Testis (tissue), 3 donors: ENCODE results near the gene RGMA. TPM values are rescaled to one million over a fixed set of nuclear protein-coding genes. Genes with fewer than 3 reads are reported as not detected.
A peak's percentile ranks its signal among the peaks of the same experiment; 100 is the strongest.

Experiments used
- DNase-seq: peaks from one replicate; pipeline ENCODE4 v3.0.0-alpha.2; 2019
- H3K27ac ChIP-seq, 2 donors: fragments of 200-600 bp; sonication (generic); one replicate each; pipeline ENCODE4 v1.5.1; 2019
- H3K27me3 ChIP-seq: fragments of 200-600 bp; sonication (generic); one replicate; pipeline ENCODE4 v1.5.1; 2019
- H3K36me3 ChIP-seq: fragments of 200-600 bp; sonication (generic); one replicate; pipeline ENCODE4 v1.5.1; 2017; ENCODE audit warnings: low read depth; ENCODE audit errors: missing control alignments
- H3K4me1 ChIP-seq: fragments of 200-600 bp; sonication (generic); one replicate; pipeline ENCODE4 v1.5.1; 2019
- H3K4me3 ChIP-seq, 2 donors: fragments of 200-600 bp; sonication (generic); one replicate each; pipeline ENCODE4 v1.5.1; 2017 to 2019
- H3K9me3 ChIP-seq: fragments of 200-600 bp; sonication (generic); one replicate; pipeline ENCODE4 v1.5.1; 2017
- POLR2A ChIP-seq: fragments of 450-650 bp; IDR thresholded peaks from one replicate; pipeline ENCODE4 v1.6.1; 2017; ENCODE audit warnings: antibody characterized with exemption, mild to moderate bottlenecking, moderate library complexity
- WGBS, 2 donors: methylation state at CpG; one replicate each; pipeline ENCODE4 v1.1.5; 2018; 5-methylcytosine and 5-hydroxymethylcytosine counted together
- intact Hi-C: fragments of 100-400 bp; cut with DNase I; formaldehyde crosslinking; loops from one replicate; pipeline ENCODE4 v1.15.1; 2023; ENCODE audit warnings: low total_unique reads
- polyA plus RNA-seq: library from polyadenylated mRNA; stranded (reverse); fragments of 350-450 nt; fragmentation: Illumina TruSeq; extraction: RNeasy Lipid Tissue Mini Kit (QIAGEN cat#74804); gene quantifications from one replicate; pipeline ENCODE4 v1.2.3, GENCODE V29; 2014; ENCODE audit warnings: low read depth, low replicate concordance; ENCODE audit not compliant: insufficient read depth
- total RNA-seq, 2 donors: library from RNA; depleted of rRNA; stranded (reverse); fragments of >200 nt; gene quantifications; one replicate each; pipeline ENCODE4 v1.2.3, GENCODE V29; 2016
- TF ChIP-seq, protein P1 (sequence below), 3 experiments: fragments of 450-650 bp in 2 of 3; fragments of 200-600 bp in 1 of 3; sonication (generic) in 1 of 3; IDR thresholded peaks; one replicate each; pipeline ENCODE4 v1.5.1; 2016 to 2019; ENCODE audit warnings: antibody characterized with exemption in 3 of 3, mild to moderate bottlenecking in 2 of 3, moderate library complexity in 1 of 3

The RGMA gene
- total and polyA plus RNA-seq, 3 donors from 2014 or later, result 53.7 to 120 (median 65.4) TPM

DNA sequence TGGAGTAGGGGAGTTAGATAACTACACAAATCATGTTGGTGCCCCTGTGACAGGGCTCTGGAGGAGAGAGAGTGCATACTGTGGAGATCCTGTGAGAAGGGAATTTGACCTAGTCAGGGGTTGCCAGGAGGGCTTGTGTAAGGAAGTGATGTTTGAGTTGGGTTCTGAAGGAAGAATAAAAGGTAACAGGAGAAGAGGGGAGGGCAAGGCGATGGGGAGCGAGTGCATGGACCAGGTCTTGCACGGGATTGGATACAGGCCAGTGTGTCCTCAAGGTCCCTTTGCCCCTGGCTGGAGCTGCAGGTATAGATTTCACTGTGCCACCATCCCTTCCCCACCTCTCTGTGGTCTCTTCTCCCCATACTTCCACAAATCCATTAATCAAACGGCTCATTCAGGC, 83.9 kb downstream of the RGMA start:
- H3K27me3 ChIP-seq, result no peaks in the 10 kb centered on the region
- no peak overlapping the region for H3K4me3 ChIP-seq
- intact Hi-C loops, result no loop called here
- H3K9me3 ChIP-seq, result no peaks in the 10 kb centered on the region
- 81 to 89% methylated on average over 4 of the region's 4 CpGs for WGBS, 2 donors
- H3K4me1 ChIP-seq, result no peaks in the 10 kb centered on the region
- no peaks in the 10 kb centered on the region for H3K36me3 ChIP-seq
- no peak for TF ChIP-seq POLR2A
- TF ChIP-seq, protein P1, sequence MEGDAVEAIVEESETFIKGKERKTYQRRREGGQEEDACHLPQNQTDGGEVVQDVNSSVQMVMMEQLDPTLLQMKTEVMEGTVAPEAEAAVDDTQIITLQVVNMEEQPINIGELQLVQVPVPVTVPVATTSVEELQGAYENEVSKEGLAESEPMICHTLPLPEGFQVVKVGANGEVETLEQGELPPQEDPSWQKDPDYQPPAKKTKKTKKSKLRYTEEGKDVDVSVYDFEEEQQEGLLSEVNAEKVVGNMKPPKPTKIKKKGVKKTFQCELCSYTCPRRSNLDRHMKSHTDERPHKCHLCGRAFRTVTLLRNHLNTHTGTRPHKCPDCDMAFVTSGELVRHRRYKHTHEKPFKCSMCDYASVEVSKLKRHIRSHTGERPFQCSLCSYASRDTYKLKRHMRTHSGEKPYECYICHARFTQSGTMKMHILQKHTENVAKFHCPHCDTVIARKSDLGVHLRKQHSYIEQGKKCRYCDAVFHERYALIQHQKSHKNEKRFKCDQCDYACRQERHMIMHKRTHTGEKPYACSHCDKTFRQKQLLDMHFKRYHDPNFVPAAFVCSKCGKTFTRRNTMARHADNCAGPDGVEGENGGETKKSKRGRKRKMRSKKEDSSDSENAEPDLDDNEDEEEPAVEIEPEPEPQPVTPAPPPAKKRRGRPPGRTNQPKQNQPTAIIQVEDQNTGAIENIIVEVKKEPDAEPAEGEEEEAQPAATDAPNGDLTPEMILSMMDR (IDR thresholded peaks at IDR 0.05), result no peak
- DNase-seq, result no peak
- H3K27ac ChIP-seq, result no peak overlapping the region

DNA sequence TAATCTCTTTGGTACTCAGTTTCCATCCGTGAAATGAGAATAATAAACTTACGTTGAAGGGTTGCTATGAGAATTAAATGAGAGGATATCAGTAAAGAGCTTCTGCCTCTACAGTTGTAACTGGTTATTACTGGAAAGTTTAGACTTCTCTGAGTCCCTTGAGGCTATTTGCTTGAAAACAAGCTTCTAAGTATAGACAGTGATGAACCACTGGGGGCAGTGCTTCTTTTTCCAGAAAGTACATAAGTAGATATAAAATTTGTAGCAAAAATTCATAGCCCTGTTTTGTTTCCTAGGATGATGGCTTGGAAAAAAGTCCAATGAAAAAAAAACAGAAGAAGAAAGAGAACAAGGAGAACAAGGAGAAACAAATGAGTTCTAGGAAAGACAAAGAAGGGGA, 87.1 kb downstream of the RGMA start:
- Histone ChIP-seq H3K4me1 (no peaks in the 10 kb centered on the region), H3K27me3 (no peaks in the 10 kb centered on the region), H3K36me3 (no peaks in the 10 kb centered on the region), H3K4me3 (no peak overlapping the region), H3K9me3 (no peaks in the 10 kb centered on the region), H3K27ac (no peak overlapping the region)
- 92 to 94% methylated on average over 2 of the region's 2 CpGs for WGBS, 2 donors
- no peak for DNase-seq
- intact Hi-C loops, result no loop called here
- no peak for TF ChIP-seq POLR2A
- TF ChIP-seq, protein P1 (IDR thresholded peaks at IDR 0.05), result peak in 1 of 3 experiments; percentile 10

DNA sequence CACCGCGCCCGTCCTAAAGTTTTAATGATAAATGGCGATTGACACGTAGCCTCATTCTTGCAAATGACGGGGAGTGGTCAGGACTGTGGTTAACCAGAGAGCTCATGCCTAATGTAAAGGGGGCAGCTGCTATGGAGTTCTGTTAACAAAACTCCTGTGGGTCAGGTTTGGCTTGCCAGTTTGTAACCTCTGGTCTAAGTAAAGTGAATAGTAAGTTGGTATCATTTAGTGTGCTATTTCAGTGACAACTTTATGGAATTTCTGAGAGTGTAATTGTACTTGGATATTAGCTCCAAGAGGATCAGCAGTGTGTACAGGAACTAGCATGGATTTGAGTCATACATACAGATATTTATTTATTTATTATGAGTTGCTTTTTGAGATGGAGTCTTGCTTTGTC, 87.9 kb downstream of the RGMA start:
- Histone ChIP-seq H3K4me3 (no peak overlapping the region), H3K27me3 (no peaks in the 10 kb centered on the region), H3K9me3 (no peaks in the 10 kb centered on the region), H3K4me1 (no peaks in the 10 kb centered on the region), H3K27ac (no peak overlapping the region), H3K36me3 (no peaks in the 10 kb centered on the region)
- 93 to 94% methylated on average over 6 of the region's 6 CpGs for WGBS, 2 donors
- DNase-seq, result no peak
- no peak for TF ChIP-seq POLR2A
- TF ChIP-seq, protein P1 (IDR thresholded peaks at IDR 0.05), result no peak
- intact Hi-C loops, result no loop called here

DNA sequence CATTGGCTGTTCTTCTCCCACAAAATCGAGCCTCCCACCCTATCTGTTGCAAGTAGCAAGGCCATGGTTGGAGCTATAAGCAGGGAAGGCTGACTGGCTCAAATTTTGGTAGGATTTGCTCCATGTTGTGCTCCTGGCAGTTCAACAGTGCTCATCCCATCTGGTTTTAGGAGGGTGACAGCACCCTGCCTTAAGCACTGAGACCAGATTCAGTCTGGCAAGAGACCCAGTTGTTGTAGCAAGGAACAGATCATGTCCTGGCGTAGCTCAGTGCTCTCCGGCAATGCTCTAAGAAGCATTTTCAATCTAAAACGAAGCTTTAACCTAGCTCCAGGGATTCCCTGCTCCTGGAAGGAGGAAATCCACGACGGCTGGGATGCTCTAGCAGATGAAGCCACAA, 91.2 kb downstream of the RGMA start:
- intact Hi-C loops, result no loop called here
- H3K4me3 ChIP-seq, result no peak overlapping the region

DNA sequence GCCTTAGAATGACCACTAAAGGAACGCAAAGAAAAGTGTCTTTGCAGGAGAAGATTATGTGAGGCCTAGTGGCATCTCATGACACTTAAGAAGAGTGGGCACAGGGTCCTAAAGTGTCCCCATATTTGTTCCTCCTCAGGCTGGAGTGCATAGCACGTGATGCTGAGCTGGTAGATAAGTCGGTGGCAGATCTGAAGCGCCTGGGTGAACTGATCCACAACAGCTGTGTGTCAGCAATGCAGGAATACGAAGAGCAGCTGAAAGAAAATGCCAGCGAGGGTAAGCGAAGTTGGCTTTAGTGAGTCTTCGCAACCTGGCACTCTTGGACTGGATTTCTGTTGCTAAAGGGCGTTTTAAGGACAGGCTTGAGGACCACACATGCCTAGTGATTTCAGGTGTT, 96.3 kb downstream of the RGMA start:
- H3K27me3 ChIP-seq, result no peaks in the 10 kb centered on the region
- H3K9me3 ChIP-seq, result no peaks in the 10 kb centered on the region
- no peaks in the 10 kb centered on the region for H3K4me1 ChIP-seq
- no peak overlapping the region for H3K4me3 ChIP-seq
- no peak for DNase-seq
- intact Hi-C loops, result no loop called here
- no peaks in the 10 kb centered on the region for H3K36me3 ChIP-seq
- 88 to 92% methylated on average over 9 of the region's 9 CpGs for WGBS, 2 donors
- no peak for TF ChIP-seq POLR2A
- TF ChIP-seq, protein P1 (IDR thresholded peaks at IDR 0.05), result no peak
- H3K27ac ChIP-seq, result no peak overlapping the region

More for the DNA sequence above, 91.2 kb downstream of the RGMA start:
- WGBS, 2 donors, result 91 to 98% methylated on average over 6 of the region's 6 CpGs
- Histone ChIP-seq H3K9me3 (no peaks in the 10 kb centered on the region), H3K27me3 (no peaks in the 10 kb centered on the region), H3K4me1 (no peaks in the 10 kb centered on the region), H3K27ac (no peak overlapping the region), H3K36me3 (no peaks in the 10 kb centered on the region)
- no peak for DNase-seq
- no peak for TF ChIP-seq POLR2A
- TF ChIP-seq, protein P1 (IDR thresholded peaks at IDR 0.05), result no peak
